CD1c-positive myeloid dendritic cell (primary cell): Measurements from ENCODE around the gene VSTM5.
"Not testable (repeated sequence)": the region's sequence is repeated elsewhere in the genome, so short reads cannot be mapped to it uniquely, and the experiment has no call there.

ENCODE experiments used
- DNase-seq: peaks from one replicate; pipeline ENCODE4 v3.0.0-alpha.2; 2016; ENCODE audit errors: extremely low spot score

The VSTM5 gene

DNA sequence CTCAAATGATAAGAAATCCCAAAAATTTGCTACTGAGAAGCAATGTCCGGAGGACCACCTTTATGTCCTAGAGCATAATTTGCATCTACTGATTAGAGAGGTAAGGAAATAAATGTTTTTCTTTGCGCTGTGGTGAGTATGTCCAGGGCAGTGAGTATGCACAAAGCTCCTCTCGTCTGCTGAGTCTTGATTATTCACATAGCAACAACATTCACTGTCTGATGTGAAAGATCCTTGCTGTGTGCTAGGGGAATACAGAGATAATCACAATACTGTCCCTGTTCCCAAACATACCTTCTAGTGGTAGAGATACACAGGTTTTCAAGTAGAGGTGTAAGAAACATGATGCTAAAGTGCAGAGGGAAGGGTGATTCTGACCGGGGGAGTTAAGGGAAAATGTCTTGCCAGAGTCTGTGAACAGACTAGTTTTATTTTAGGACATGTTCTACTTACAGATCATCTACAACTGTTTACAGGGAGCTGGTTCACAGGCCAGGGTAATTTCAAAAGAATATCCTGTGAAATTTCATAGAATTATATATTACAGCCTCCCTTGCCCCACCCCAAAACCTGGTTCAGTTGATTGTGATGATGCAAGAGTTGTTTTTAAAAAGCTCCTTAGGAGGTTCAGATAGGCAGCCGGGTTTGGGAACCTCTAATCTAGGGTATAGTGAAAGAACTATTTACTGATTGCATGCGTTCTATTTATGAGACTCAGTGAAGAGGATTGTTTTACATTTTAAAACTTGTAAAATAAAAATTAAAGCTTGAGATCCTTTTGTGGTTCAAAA, 53.8 kb downstream of the VSTM5 start:
- DNase-seq, result no peak

DNA sequence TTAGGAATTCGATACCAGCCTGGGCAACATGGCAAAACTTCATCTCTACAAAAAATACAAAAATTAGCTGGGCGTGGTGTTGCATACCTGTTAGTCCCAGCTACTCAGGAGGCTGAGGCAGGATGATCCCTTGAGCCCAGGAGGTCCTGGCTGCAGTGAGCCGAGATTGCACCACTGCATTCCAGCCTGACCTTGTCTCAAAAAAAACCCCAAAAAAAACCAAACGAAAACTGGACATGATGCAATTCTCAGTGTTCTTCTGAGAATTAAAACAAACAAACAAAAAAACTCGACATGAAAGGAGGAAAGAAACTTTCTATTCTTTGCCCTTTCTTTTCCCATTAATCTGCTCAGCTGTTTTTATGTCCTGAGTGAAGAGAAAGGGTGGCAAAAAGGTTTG, 58.9 kb downstream of the VSTM5 start:
- DNase-seq, result no peak

- DNase-seq, result no peak
These were observed 65.5 kb downstream of the VSTM5 start for GRCh38 chr11:93784935-93785360.

- peak; percentile 94 for DNase-seq
These were observed 66.1 kb downstream of the VSTM5 start, which contains the start of gene MED17 for GRCh38 chr11:93784145-93784934. Gene MED17 (plus strand): TSS chr11:93784282. CDS start chr11:93784514, 232 bp downstream.

- no peak for DNase-seq
These were observed 66.7 kb downstream of the VSTM5 start for GRCh38 chr11:93783765-93784144.

DNA sequence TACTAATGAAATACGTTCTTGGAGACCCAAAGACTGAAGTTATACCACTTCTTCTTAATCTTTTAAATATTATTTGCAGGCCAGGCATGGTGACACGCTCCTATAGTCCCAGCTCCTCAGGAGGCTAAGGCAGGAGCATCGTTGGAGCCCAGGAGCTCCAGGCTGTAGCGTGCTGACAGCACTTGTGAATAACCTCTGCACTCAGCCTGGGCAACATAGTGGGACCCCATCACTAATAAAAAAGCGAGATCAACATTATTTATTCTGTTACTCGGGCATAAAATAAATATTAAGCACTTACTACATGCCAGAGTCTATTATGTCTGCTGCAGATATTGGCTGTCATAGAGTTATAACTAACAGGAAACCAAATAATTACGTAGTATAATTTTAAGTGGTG, 67.1 kb downstream of the VSTM5 start:
- DNase-seq, result no peak

DNA sequence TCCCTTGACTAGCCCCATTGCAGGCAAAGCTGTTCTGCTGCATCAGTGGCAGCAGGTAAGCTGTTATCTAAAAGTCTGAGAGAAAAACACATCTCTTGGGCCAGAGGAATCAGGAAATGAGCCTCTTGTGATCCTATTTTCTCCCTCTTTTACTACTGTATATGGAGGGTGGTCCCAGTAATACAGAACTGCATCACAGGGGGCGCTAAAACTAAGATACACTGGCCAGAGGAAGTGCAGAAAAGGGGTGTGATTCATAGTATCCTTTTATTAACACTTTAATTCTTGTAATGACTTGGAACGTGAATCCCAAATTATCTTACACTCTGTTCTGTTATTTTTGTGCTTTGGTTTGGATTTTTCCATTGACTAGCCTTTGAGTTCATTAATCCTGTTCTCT, 75.1 kb downstream of the VSTM5 start:
- peak; percentile 9 for DNase-seq

- not testable (repeated sequence) for DNase-seq
These were observed 75.9 kb downstream of the VSTM5 start for GRCh38 chr11:93774560-93774959.

GRCh38 chr11:93773601-93774200, 76.7 kb downstream of the VSTM5 start:
- DNase-seq, result no peak

DNA sequence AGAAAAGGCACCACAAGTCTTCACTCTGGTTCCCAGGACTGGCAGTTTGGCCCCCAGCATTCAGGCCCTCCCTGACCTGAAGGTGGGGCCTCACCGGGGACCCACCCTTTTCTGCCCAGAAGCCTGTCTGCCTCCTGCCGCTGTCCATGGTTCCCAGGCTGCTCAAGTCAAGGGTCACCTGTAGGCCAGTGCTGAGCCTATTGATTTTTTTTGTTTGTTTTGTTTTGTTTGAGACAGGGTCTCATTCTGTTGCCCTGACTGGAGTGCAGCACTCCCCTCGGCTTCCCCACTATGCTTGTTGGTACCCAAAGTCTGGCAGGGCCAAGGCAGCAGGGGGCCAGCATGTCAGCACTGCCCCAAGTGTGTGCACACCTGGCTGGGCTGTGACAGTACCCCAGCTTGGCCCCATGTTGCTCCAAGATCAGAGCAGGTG, 77.4 kb downstream of the VSTM5 start:
- DNase-seq, result no peak

DNA sequence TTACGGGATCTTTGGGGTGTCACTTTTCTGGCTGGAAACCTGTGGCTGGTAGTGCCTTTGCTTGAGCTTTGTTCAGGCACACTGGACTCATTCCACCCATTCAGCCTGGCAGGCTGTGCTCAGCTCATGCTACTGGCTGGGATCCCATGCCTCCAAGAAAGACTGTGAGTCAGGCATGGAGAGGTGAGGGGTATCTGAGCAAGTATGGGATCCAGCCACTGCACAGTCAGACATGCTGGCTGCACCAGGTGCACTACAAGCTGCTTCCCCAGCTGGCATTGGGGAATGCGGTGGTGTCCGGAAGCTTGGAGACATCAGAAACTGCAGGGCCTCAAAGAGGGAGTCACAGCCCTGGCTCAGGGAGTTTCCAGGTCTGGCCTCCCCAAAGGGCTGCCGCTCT, 78.3 kb downstream of the VSTM5 start:
- DNase-seq, result no peak

- no peak for DNase-seq
These were observed 80.3 kb downstream of the VSTM5 start for GRCh38 chr11:93770160-93770559.
